ENCODE results near the gene PRR3.

The PRR3 gene

DNA sequence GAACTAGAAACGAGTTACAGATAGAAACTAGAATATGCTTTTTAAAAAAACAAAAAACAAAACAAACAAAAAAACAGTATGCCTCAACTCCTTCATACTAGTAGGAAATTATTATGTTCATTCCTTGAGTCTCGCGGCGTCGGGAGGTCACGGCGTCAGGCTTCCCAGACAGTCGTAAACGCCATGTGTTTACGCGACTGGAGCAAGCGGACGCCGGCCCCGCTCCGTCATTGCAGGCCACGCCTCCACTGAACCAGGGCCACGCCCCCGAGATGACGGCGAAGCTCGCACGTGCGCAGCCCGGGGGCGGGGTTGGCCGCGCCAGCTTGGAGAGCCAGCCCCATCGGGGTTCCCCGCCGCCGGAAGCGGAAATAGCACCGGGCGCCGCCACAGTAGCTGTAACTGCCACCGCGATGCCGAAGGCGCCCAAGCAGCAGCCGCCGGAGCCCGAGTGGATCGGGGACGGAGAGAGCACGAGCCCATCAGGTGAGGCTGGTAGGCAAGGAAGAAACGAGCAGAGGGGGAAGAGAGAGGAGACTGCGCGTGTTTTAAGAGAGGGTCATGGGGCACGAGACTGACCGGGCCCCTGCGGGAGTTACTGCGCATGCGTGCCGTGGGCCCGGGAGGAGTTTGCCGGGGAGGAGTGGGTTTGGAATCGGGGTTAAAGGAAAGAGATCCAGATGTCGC, 14.1 kb downstream of the PRR3 start, which contains the start of gene ABCF1:
ABCF1 (plus strand) TSS at position 368 of the 687 bp plus-strand sequence; CDS start at position 414, 46 bp downstream.
- DNase-seq (ENCODE audit: low read depth in 3 of 3) = peak; percentile 99 to 100 (median 99)

- no peak for DNase-seq (ENCODE audit: low read depth in 3 of 3)
Measured at GRCh38 chr6:30571762-30572082, 14.6 kb downstream of the PRR3 start.

DNA sequence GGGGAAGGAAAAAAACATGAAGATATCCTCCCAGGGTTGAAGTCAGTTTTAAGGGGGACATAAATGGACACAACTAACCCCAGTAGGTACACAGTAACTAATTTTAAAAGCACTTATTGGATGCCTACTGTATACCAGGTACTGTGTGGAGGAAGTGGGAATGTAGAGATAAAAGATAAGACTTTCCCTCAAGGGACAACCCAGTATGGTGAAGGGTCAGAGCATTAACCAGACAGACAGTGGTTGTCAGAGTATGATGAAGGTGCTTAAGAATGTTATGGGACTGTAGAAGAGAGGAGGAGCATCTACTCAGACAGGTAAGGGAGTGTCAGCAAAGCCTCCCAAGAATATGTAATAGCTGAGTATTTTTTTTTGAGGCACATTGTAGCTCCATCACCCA, 15.1 kb downstream of the PRR3 start:
- DNase-seq (ENCODE audit: low read depth in 3 of 3) = no peak

GRCh38 chr6:30573113-30573512, 16.0 kb downstream of the PRR3 start:
- DNase-seq (ENCODE audit: low read depth in 3 of 3) = no peak

- no peak for DNase-seq (ENCODE audit: low read depth in 3 of 3)
Measured at GRCh38 chr6:30578051-30578450, 21.0 kb downstream of the PRR3 start.

DNA sequence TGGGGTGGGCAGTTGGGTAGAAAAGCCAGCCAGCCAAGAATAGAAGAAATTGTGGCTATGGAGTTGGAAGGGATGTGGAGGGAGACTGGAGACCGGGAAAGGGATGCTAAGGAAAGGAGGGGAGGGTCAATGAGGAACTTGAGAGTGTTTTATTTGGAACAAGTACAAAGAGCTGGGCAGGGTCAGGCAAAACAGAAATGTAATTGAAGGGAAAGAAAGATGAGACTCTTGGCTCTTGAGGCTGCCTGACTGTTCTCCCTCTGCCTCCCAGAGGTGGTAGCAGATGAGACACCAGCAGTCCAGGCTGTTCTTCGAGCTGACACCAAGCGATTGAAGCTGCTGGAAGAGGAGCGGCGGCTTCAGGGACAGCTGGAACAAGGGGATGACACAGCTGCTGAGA, 26.8 kb downstream of the PRR3 start:
- no peak for DNase-seq (ENCODE audit: low read depth in 3 of 3)

DNA sequence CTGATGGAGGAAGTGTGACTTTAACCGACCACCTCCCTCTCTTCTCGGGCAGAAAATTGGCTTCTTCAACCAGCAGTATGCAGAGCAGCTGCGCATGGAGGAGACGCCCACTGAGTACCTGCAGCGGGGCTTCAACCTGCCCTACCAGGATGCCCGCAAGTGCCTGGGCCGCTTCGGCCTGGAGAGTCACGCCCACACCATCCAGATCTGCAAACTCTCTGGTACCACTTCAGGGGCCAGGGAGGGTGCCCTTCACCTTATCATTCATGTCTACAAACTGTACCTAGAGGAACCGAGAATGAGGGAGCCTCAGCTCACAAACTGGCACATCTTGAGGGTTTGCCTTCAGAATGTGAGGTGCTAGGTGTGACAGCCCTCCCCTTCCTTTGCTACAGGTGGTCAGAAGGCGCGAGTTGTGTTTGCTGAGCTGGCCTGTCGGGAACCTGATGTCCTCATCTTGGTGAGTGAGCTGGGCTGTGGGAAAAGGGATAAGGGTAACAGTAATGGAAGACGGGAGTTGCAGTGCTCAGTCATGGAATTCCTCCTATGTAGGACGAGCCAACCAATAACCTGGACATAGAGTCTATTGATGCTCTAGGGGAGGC, 32.8 kb downstream of the PRR3 start:
- no peak for DNase-seq (ENCODE audit: low read depth in 3 of 3)

- no peak for DNase-seq (ENCODE audit: low read depth in 3 of 3)
Measured at GRCh38 chr6:30590509-30590908, 33.4 kb downstream of the PRR3 start.

DNA sequence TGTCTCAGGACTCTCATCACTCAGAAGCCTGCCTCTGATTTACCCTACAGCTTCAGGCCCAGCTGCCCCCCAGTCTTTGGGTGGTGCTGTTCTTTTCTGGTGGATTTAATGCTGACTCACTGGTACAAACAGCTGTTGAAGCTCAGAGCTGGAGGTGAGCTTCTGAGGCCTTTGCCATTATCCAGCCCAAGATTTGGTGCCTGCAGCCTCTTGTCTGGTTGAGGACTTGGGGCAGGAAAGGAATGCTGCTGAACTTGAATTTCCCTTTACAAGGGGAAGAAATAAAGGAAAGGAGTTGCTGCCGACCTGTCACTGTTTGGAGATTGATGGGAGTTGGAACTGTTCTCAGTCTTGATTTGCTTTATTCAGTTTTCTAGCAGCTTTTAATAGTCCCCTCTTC, 33.9 kb downstream of the PRR3 start:
- no peak for DNase-seq (ENCODE audit: low read depth in 3 of 3)

- no peak for DNase-seq (ENCODE audit: low read depth in 3 of 3)
Measured at GRCh38 chr6:30592287-30592686, 35.2 kb downstream of the PRR3 start.

DNA sequence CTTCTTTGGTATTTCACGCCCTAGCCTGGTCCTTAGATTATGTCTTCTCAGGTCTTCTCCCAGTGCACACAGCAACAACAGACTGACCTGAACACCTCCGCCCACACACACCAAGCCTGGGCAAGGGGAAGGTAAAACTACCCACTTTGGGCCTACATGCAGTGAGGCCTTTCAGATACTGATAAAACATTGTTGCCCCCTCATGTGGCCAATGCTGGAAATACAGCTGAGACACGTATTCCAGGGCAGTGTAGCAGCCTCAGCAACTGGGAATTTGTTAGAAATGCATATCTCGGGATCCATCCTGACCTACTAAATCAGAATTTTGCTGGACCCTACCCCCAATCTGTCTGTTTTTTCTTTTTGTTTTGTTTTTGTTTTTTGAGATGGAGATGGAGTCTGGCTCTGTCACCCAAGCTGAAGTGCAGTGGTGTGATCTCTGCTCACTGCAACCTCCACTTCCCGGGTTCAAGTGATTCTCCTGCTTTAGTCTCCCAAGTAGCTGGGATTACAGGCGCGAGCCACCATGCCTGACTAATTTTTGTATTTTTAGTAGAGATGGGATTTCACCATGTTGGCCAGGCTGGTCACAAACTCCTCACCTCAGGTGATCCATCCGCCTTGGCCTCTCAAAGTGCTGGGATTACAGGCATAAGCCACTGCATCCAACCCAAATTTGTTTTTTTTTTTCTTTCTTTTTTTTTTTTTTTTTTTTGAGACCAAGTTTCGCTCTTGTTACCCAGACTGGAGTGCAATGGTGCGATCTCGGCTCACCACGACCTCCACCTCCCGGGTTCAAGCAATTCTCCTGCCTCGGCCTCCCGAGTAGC, 40.4 kb downstream of the PRR3 start:
- peak; percentile 57 to 66 (median 61) for DNase-seq (ENCODE audit: low read depth in 3 of 3)

GRCh38 chr6:30598912-30599624, 42.0 kb downstream of the PRR3 start:
- no peak for DNase-seq (ENCODE audit: low read depth in 3 of 3)

DNA sequence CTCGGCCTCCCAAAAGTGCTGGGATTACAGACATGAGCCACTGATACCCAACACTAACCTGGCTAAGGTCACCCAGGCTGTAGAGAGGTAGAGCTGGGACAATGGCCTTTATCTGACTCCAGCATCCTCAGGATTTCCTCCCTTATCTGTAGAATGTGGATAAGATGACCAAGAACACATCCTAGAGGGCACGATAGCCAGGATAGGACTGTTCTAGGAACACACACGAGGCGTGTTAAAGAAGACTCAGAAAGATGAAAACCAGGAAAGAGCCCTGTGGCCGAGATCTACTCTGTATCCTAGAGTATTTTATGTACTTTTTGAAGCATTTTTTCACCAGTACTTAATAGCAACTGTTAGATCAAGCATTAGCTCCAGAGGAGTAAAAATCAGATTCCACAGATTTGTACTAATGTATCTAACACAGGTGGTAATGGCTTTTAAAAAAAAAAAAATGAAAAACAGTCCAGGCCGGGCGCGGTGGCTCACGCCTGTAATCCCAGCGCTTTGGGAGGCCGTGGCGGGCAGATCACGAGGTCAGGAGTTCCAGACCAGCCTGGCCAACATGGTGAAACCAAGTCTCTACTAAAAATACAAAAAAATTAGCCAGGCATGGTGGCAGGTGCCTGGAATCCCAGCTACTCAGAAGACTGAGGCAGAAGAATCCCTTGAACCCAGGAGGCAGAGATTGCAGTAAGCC, 42.7 kb downstream of the PRR3 start:
- DNase-seq (ENCODE audit: low read depth in 3 of 3) = no peak

GRCh38 chr6:30600451-30600961, 43.4 kb downstream of the PRR3 start:
- no peak for DNase-seq (ENCODE audit: low read depth in 3 of 3)

- no peak for DNase-seq (ENCODE audit: low read depth in 3 of 3)
Measured at GRCh38 chr6:30601436-30601814, 44.3 kb downstream of the PRR3 start.

DNA sequence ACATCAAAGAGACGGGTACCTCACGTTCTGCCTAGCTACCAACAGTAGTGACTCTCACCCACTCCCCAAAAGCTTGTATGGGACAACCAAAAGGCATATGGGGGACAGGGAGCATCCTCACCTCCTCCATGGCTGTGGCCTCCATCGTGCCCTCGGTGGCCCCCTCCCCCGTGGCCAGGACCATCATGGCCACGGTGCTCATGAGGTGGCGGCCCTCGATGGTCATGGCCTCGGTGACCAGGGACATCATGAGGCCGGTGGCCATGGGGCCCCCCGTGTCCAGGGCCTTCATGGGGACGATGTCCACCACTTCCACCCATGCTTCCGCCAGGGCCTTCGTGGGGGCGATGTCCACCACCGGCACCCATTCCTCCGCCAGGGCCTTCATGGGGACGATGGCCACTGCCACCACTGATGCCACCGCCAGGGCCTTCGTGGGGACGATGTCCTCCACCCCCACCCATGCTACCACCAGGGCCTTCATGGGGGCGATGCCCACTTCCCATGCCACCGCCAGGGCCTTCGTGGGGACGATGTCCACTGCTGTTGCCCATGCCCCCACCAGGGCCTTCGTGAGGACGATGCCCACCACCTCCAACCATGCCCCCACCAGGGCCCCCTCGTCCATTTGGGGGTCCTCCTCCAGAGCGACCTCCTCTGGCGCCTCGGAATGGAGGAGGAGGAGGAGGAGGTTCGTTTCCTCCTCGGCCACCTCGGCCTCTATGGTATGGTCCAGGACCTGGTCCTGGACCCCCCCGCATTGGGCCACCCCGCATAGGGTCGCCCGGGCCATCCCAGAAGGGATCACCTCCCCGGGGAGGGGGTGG, 44.9 kb downstream of the PRR3 start:
- no peak for DNase-seq (ENCODE audit: low read depth in 3 of 3)

DNA sequence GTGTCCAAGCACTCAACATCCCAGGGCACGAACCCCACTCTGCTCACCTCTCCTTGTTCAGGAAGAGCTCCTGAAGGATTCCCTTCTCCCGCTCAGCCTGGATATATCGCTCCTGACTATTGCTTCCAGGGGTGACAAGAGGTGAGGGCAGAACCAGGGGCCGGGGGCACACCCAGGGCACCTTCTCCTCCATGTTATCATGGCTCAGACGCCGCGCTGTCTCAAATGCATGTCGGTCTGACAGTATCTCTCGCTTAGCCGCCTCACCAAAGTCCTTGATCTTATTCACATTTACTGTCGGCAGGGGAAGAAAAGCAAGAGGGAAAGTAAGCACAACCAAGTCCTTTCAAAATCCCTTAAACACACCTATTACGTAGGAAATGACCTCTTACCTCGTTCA, 46.9 kb downstream of the PRR3 start:
- DNase-seq (ENCODE audit: low read depth in 3 of 3) = no peak

DNA sequence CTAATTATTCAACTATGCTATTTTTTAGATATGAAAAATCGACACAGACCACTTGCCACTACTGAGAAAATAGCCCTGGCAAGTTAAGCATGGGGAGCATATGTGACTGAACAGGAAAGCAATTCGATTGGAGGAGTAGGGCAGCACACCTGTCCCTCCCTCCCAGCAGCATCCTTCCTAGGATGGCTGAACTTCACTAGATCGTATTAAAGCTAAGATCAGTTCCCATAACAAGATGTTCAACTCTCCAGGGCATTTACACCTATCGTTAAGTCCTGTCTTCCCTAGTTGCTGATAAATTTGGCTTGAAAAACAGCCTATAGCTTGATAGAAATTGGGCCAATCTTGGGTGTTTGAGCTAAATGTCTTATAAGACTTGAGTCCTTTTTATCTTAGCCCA, 53.0 kb downstream of the PRR3 start:
- no peak for DNase-seq (ENCODE audit: low read depth in 3 of 3)

- no peak for DNase-seq (ENCODE audit: low read depth in 3 of 3)
Measured at GRCh38 chr6:30611150-30611855, 54.2 kb downstream of the PRR3 start.

GRCh38 chr6:30611856-30612194, 54.7 kb downstream of the PRR3 start:
- no peak for DNase-seq (ENCODE audit: low read depth in 3 of 3)

Measured in stimulated activated CD4-positive, alpha-beta T cell treated with anti-CD3 and anti-CD28 coated beads, TNF-alpha, amount 100 ng/mL, for 4 hours (primary cell).